WTC11 (cell line): Measurements from ENCODE around the gene ZNF214.

Source experiments
- IRF2 ChIP-seq: sonication (generic); formaldehyde crosslinking; IDR thresholded peaks from 2 replicates; pipeline ENCODE4 v1.8.0; 2022; ENCODE audit warnings: low read depth, missing genetic modification reagents, borderline replicate concordance
- JUN ChIP-seq: sonication (generic); formaldehyde crosslinking; IDR thresholded peaks from 2 replicates; pipeline ENCODE4 v1.8.0; 2023; ENCODE audit warnings: mild to moderate bottlenecking, missing genetic modification reagents
- NFE2L1 ChIP-seq: sonication (generic); formaldehyde crosslinking; IDR thresholded peaks from 2 replicates; pipeline ENCODE4 v1.8.1; 2023; ENCODE audit warnings: missing genetic modification reagents
- TEAD1 ChIP-seq: sonication (generic); formaldehyde crosslinking; IDR thresholded peaks from 2 replicates; pipeline ENCODE4 v1.8.0; 2022; ENCODE audit warnings: mild to moderate bottlenecking, missing genetic modification reagents
- ZNF423 ChIP-seq: fragments of 250-450 bp; sonication (Bioruptor Pico); IDR thresholded peaks from 2 replicates; pipeline ENCODE4 v2.1.2; 2022; ENCODE audit warnings: mild to moderate bottlenecking, moderate library complexity
- ZNF671 ChIP-seq: fragments of 250-450 bp; sonication (Bioruptor Pico); IDR thresholded peaks from 2 replicates; pipeline ENCODE4 v1.8.0; 2021; ENCODE audit warnings: mild to moderate bottlenecking
- TF ChIP-seq, protein P1 (sequence below): sonication (generic); formaldehyde crosslinking; IDR thresholded peaks from 2 replicates; pipeline ENCODE4 v1.8.1; 2023; ENCODE audit warnings: mild to moderate bottlenecking, missing genetic modification reagents
- TF ChIP-seq, protein P2 (sequence below): fragments of 200-600 bp; IDR thresholded peaks from 2 replicates; pipeline ENCODE4 v1.8.0; 2022; ENCODE audit warnings: antibody characterized with exemption
- TF ChIP-seq, protein P3 (sequence below): sonication (generic); formaldehyde crosslinking; IDR thresholded peaks from 2 replicates; pipeline ENCODE4 v1.8.1; 2023; ENCODE audit warnings: mild to moderate bottlenecking, missing genetic modification reagents, borderline replicate concordance
- TF ChIP-seq, protein P4 (sequence below): sonication (generic); formaldehyde crosslinking; IDR thresholded peaks from 2 replicates; pipeline ENCODE4 v1.8.0; 2022; ENCODE audit warnings: mild to moderate bottlenecking, missing genetic modification reagents
- TF ChIP-seq, protein P5 (sequence below): fragments of 250-450 bp; sonication (Bioruptor Pico); conservative IDR thresholded peaks from 2 replicates; pipeline ENCODE4 v1.9.0; 2021; ENCODE audit warnings: mild to moderate bottlenecking
- TF ChIP-seq, protein P6 (sequence below): sonication (generic); formaldehyde crosslinking; IDR thresholded peaks from 2 replicates; pipeline ENCODE4 v1.8.1; 2022; ENCODE audit warnings: low read depth, mild to moderate bottlenecking, moderate library complexity, missing genetic modification reagents, borderline replicate concordance

DNA sequence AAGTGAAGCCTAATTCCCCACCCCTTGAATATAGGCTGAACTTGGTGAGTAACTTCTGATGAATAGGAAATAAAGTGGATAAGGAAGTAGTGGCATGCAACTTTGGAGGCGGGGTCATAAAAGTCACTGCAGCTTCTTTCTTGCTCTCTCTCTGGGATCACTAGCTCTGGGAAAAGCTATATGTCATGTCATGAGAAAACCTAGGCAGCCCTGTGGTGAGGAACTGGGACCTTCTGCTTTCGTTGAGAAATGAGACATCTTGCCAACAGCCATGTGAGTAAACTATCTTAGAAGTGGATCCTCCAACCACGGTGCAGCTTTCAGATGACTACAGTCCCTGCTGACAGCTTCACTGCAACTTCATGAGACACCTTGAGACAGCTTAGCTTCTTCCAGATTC, 15.7 kb downstream of the ZNF214 start:
- TF ChIP-seq, protein P1, sequence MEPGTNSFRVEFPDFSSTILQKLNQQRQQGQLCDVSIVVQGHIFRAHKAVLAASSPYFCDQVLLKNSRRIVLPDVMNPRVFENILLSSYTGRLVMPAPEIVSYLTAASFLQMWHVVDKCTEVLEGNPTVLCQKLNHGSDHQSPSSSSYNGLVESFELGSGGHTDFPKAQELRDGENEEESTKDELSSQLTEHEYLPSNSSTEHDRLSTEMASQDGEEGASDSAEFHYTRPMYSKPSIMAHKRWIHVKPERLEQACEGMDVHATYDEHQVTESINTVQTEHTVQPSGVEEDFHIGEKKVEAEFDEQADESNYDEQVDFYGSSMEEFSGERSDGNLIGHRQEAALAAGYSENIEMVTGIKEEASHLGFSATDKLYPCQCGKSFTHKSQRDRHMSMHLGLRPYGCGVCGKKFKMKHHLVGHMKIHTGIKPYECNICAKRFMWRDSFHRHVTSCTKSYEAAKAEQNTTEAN (CRISPR knock-in tag) = no peak
- TF ChIP-seq, protein P2, sequence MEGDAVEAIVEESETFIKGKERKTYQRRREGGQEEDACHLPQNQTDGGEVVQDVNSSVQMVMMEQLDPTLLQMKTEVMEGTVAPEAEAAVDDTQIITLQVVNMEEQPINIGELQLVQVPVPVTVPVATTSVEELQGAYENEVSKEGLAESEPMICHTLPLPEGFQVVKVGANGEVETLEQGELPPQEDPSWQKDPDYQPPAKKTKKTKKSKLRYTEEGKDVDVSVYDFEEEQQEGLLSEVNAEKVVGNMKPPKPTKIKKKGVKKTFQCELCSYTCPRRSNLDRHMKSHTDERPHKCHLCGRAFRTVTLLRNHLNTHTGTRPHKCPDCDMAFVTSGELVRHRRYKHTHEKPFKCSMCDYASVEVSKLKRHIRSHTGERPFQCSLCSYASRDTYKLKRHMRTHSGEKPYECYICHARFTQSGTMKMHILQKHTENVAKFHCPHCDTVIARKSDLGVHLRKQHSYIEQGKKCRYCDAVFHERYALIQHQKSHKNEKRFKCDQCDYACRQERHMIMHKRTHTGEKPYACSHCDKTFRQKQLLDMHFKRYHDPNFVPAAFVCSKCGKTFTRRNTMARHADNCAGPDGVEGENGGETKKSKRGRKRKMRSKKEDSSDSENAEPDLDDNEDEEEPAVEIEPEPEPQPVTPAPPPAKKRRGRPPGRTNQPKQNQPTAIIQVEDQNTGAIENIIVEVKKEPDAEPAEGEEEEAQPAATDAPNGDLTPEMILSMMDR = no peak
- TF ChIP-seq IRF2 (CRISPR knock-in tag) = no peak
- TF ChIP-seq, protein P3, sequence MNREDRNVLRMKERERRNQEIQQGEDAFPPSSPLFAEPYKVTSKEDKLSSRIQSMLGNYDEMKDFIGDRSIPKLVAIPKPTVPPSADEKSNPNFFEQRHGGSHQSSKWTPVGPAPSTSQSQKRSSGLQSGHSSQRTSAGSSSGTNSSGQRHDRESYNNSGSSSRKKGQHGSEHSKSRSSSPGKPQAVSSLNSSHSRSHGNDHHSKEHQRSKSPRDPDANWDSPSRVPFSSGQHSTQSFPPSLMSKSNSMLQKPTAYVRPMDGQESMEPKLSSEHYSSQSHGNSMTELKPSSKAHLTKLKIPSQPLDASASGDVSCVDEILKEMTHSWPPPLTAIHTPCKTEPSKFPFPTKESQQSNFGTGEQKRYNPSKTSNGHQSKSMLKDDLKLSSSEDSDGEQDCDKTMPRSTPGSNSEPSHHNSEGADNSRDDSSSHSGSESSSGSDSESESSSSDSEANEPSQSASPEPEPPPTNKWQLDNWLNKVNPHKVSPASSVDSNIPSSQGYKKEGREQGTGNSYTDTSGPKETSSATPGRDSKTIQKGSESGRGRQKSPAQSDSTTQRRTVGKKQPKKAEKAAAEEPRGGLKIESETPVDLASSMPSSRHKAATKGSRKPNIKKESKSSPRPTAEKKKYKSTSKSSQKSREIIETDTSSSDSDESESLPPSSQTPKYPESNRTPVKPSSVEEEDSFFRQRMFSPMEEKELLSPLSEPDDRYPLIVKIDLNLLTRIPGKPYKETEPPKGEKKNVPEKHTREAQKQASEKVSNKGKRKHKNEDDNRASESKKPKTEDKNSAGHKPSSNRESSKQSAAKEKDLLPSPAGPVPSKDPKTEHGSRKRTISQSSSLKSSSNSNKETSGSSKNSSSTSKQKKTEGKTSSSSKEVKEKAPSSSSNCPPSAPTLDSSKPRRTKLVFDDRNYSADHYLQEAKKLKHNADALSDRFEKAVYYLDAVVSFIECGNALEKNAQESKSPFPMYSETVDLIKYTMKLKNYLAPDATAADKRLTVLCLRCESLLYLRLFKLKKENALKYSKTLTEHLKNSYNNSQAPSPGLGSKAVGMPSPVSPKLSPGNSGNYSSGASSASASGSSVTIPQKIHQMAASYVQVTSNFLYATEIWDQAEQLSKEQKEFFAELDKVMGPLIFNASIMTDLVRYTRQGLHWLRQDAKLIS = no peak
- TF ChIP-seq, protein P4, sequence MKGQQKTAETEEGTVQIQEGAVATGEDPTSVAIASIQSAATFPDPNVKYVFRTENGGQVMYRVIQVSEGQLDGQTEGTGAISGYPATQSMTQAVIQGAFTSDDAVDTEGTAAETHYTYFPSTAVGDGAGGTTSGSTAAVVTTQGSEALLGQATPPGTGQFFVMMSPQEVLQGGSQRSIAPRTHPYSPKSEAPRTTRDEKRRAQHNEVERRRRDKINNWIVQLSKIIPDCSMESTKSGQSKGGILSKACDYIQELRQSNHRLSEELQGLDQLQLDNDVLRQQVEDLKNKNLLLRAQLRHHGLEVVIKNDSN (CRISPR knock-in tag) = no peak
- no peak for TF ChIP-seq ZNF423 (CRISPR knock-in tag)
- TF ChIP-seq TEAD1 (CRISPR knock-in tag) = no peak
- no peak for TF ChIP-seq ZNF671 (CRISPR knock-in tag)
- TF ChIP-seq, protein P5, sequence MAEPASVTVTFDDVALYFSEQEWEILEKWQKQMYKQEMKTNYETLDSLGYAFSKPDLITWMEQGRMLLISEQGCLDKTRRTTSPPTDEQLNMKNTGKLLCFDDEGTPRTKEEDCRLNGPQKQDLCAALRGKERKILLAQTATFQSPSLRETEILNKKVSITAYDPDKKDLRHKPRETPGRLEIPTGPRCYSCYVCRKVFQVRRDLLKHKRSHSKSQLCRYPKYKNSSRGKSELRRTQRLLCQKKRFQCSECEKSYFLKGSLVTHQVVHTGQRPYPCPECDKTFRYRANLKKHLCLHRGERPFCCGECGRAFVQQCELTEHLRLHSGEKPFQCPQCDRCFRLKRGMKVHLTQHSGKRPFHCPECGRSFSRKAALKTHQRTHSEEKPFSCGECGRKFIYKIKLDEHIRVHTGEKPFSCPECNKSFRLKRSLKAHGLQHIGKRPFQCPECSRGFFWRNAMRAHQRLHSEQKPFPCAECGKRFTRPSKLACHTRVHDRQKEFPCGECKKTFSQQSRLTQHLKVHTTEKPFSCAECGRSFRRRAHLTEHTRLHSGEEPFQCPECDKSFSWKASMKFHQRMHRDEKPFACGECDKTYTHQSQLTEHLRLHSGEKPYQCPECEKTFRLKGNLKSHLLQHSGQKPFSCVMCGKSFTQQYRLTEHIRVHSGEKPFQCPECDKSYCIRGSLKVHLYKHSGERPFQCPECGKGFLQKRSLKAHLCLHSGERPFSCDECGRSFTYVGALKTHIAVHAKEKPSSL (CRISPR knock-in tag) = no peak
- TF ChIP-seq, protein P6, sequence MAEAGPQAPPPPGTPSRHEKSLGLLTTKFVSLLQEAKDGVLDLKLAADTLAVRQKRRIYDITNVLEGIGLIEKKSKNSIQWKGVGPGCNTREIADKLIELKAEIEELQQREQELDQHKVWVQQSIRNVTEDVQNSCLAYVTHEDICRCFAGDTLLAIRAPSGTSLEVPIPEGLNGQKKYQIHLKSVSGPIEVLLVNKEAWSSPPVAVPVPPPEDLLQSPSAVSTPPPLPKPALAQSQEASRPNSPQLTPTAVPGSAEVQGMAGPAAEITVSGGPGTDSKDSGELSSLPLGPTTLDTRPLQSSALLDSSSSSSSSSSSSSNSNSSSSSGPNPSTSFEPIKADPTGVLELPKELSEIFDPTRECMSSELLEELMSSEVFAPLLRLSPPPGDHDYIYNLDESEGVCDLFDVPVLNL (CRISPR knock-in tag) = no peak
- no peak for TF ChIP-seq NFE2L1 (CRISPR knock-in tag)
- no peak for TF ChIP-seq JUN (CRISPR knock-in tag)
